ENCODE data around the gene SLC12A4. TPM values are rescaled to one million over a fixed set of nuclear protein-coding genes. Genes with fewer than 3 reads are reported as not detected.

SLC12A4 gene
- total RNA-seq, 1 experiment from 2014 or later, result 107 TPM

DNA sequence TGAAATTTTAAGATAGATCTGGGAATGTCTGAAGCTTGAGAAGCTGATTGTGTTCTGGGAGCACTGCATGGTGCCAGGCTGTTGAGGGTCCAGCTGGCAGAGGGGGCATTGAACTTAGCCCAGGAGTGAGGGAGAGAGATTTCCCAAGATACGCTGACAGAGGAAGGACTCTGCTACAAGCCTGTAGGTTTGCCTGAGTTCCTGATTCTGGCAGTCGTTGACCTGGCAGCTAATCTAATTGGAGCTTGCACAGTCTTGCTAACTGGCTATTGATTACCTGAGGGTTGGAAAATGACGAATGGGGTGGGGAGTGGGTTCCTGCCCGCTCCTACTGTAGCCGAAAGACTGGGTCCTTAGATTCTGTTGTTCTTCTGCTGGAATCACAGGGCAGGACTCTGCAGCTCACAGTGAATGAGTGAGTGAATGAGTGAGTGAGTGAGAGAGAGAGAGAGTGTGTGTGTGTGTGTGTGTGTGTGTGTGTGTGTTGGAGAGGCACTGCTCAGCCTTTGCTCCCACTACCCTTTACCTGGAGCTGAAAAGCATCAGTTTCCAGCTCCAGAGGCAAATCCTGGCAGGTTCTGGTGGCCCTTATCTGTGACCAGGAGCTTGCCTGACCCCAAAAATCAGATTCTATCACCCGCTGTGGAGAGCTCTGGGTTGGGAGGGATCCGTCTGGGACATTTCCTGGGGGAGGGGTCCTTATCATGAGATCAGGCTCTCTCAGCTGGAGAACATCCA is 53.5 kb downstream of the SLC12A4 start:
- POLR2A ChIA-PET, result no interaction called here
- peaks cover 7% of the 10 kb centered on the region for H3K4me1 Mint-ChIP-seq (ENCODE audit: low read depth, unreplicated experiment)
- H3K4me3 Mint-ChIP-seq (ENCODE audit: unreplicated experiment), result no peak overlapping the region
- no peaks in the 10 kb centered on the region for H3K9me3 Mint-ChIP-seq (ENCODE audit: unreplicated experiment)
- no peak for DNase-seq
- no peaks in the 10 kb centered on the region for H3K9me3 ChIP-seq
- BruUV-seq (replicated peaks), result no TSS peak
- CTCF ChIA-PET, result interaction anchor here (0.6 to 0.8 kb wide), 5 partner anchors 20 to 245 kb away, joined by 3 to 5 read pairs (median 3); no protein-coding TSS in a partner anchor
- intact Hi-C loops (cut with micrococcal nuclease; ENCODE audit: unreplicated experiment), result no loop called here
- no peaks in the 10 kb centered on the region for H3K4me1 ChIP-seq
- H3K27ac Mint-ChIP-seq (ENCODE audit: unreplicated experiment), result no peak overlapping the region
- H3K36me3 ChIP-seq (ENCODE audit: control insufficient read depth, insufficient read depth, low read length), result peaks cover 6% of the 10 kb centered on the region
- no peak overlapping the region for H3K4me3 ChIP-seq (ENCODE audit: low read depth, low read length)
- H3K27me3 Mint-ChIP-seq (ENCODE audit: insufficient read depth, unreplicated experiment), result no peaks in the 10 kb centered on the region
- H3K36me3 Mint-ChIP-seq (ENCODE audit: insufficient read depth, unreplicated experiment), result no peaks in the 10 kb centered on the region
- no peaks in the 10 kb centered on the region for H3K27me3 ChIP-seq (replicated peaks; ENCODE audit: control insufficient read depth, insufficient read depth, low read length)
- TF ChIP-seq, protein P1, sequence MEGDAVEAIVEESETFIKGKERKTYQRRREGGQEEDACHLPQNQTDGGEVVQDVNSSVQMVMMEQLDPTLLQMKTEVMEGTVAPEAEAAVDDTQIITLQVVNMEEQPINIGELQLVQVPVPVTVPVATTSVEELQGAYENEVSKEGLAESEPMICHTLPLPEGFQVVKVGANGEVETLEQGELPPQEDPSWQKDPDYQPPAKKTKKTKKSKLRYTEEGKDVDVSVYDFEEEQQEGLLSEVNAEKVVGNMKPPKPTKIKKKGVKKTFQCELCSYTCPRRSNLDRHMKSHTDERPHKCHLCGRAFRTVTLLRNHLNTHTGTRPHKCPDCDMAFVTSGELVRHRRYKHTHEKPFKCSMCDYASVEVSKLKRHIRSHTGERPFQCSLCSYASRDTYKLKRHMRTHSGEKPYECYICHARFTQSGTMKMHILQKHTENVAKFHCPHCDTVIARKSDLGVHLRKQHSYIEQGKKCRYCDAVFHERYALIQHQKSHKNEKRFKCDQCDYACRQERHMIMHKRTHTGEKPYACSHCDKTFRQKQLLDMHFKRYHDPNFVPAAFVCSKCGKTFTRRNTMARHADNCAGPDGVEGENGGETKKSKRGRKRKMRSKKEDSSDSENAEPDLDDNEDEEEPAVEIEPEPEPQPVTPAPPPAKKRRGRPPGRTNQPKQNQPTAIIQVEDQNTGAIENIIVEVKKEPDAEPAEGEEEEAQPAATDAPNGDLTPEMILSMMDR (IDR thresholded peaks at IDR 0.05; ENCODE audit: insufficient read depth in 1 of 2, low read depth in 1 of 2, low read length in 1 of 2, severe bottlenecking in 1 of 2, unreplicated experiment in 1 of 2), result no peak

DNA sequence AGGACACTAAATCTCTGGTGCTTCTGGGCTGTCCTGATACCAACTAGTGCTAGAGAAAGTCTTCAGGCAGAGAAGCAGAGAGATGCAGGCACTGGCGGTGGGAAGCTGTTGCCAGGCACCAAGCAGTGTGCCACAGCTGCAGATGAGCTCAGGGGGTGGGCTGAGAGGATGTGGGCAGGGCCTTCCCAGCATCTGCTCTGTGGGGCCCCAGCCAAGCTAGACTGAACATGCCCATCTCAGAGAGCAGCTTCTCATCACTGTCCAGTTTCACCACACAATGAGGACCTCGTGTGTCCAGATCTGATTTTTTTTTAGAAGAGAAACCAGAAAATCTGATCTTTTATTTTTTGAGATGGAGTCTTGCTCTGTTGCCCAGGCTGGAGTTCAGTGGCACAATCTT is 58.3 kb downstream of the SLC12A4 start:
- Mint-ChIP-seq H3K4me1 (ENCODE audit: low read depth, unreplicated experiment) (no peaks in the 10 kb centered on the region), H3K27ac (ENCODE audit: unreplicated experiment) (no peak overlapping the region), H3K4me3 (ENCODE audit: unreplicated experiment) (no peak overlapping the region), H3K36me3 (ENCODE audit: insufficient read depth, unreplicated experiment) (peaks cover 16% of the 10 kb centered on the region), H3K9me3 (ENCODE audit: unreplicated experiment) (no peaks in the 10 kb centered on the region), H3K27me3 (ENCODE audit: insufficient read depth, unreplicated experiment) (no peaks in the 10 kb centered on the region)
- Histone ChIP-seq H3K9me3 (no peaks in the 10 kb centered on the region), H3K4me1 (no peaks in the 10 kb centered on the region), H3K4me3 (ENCODE audit: low read depth, low read length) (no peak overlapping the region), H3K36me3 (ENCODE audit: control insufficient read depth, insufficient read depth, low read length) (peaks cover 4% of the 10 kb centered on the region), H3K27me3 (replicated peaks; ENCODE audit: control insufficient read depth, insufficient read depth, low read length) (no peaks in the 10 kb centered on the region)
- TF ChIP-seq, protein P1 (IDR thresholded peaks at IDR 0.05; ENCODE audit: insufficient read depth in 1 of 2, low read depth in 1 of 2, low read length in 1 of 2, severe bottlenecking in 1 of 2, unreplicated experiment in 1 of 2), result no peak
- ChIA-PET POLR2A (no interaction called here), CTCF (interaction anchor here (0.5 kb wide), 1 partner anchor 687 kb away, joined by 3 read pairs; no protein-coding TSS in a partner anchor)
- DNase-seq, result no peak
- intact Hi-C loops (cut with micrococcal nuclease; ENCODE audit: unreplicated experiment), result no loop called here
- BruUV-seq (replicated peaks), result no TSS peak

DNA sequence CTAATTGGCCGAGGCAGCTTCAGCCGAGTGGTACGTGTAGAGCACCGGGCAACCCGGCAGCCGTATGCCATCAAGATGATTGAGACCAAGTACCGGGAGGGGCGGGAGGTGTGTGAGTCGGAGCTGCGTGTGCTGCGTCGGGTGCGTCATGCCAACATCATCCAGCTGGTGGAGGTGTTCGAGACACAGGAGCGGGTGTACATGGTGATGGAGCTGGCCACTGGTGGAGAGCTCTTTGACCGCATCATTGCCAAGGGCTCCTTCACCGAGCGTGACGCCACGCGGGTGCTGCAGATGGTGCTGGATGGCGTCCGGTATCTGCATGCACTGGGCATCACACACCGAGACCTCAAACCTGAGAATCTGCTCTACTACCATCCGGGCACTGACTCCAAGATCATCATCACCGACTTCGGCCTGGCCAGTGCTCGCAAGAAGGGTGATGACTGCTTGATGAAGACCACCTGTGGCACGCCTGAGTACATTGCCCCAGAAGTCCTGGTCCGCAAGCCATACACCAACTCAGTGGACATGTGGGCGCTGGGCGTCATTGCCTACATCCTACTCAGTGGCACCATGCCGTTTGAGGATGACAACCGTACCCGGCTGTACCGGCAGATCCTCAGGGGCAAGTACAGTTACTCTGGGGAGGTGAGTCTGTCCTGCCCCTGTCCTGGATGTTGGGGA is 59.2 kb downstream of the SLC12A4 start:
- POLR2A ChIA-PET, result no interaction called here
- BruUV-seq (replicated peaks), result TSS peak; percentile 23
- Mint-ChIP-seq H3K27me3 (ENCODE audit: insufficient read depth, unreplicated experiment) (no peaks in the 10 kb centered on the region), H3K4me3 (ENCODE audit: unreplicated experiment) (no peak overlapping the region), H3K9me3 (ENCODE audit: unreplicated experiment) (no peaks in the 10 kb centered on the region), H3K4me1 (ENCODE audit: low read depth, unreplicated experiment) (no peaks in the 10 kb centered on the region), H3K27ac (ENCODE audit: unreplicated experiment) (no peak overlapping the region), H3K36me3 (ENCODE audit: insufficient read depth, unreplicated experiment) (peaks cover 16% of the 10 kb centered on the region)
- Histone ChIP-seq H3K27me3 (replicated peaks; ENCODE audit: control insufficient read depth, insufficient read depth, low read length) (no peaks in the 10 kb centered on the region), H3K9me3 (no peaks in the 10 kb centered on the region), H3K36me3 (ENCODE audit: control insufficient read depth, insufficient read depth, low read length) (peaks cover 4% of the 10 kb centered on the region), H3K4me1 (no peaks in the 10 kb centered on the region), H3K4me3 (ENCODE audit: low read depth, low read length) (no peak overlapping the region)
- CTCF ChIA-PET, result no interaction called here
- intact Hi-C loops (cut with micrococcal nuclease; ENCODE audit: unreplicated experiment), result no loop called here
- no peak for DNase-seq
- TF ChIP-seq, protein P1 (IDR thresholded peaks at IDR 0.05; ENCODE audit: insufficient read depth in 1 of 2, low read depth in 1 of 2, low read length in 1 of 2, severe bottlenecking in 1 of 2, unreplicated experiment in 1 of 2), result no peak
